Gastrocnemius medialis (tissue), 4 donors: ENCODE measurements around the gene ACAD10.

ENCODE experiments used
- POLR2A ChIP-seq, 2 donors: fragments of 450-650 bp; IDR thresholded peaks; one replicate each; pipeline ENCODE4 v1.6.1; 2017; ENCODE audit warnings: antibody characterized with exemption in 2 of 2, mild to moderate bottlenecking in 2 of 2, moderate library complexity in 2 of 2
- TF ChIP-seq, protein P1 (sequence below), 5 experiments: fragments of 450-650 bp in 3 of 5; fragments of 200-600 bp in 2 of 5; sonication (generic) in 2 of 5; IDR thresholded peaks in 4 of 5; conservative IDR thresholded peaks in 1 of 5; 1 replicate in 4 of 5; 2 replicates in 1 of 5; pipeline ENCODE4 v1.5.1; 2016 to 2019; ENCODE audit warnings: antibody characterized with exemption in 5 of 5, mild to moderate bottlenecking in 3 of 5, moderate library complexity in 3 of 5

DNA sequence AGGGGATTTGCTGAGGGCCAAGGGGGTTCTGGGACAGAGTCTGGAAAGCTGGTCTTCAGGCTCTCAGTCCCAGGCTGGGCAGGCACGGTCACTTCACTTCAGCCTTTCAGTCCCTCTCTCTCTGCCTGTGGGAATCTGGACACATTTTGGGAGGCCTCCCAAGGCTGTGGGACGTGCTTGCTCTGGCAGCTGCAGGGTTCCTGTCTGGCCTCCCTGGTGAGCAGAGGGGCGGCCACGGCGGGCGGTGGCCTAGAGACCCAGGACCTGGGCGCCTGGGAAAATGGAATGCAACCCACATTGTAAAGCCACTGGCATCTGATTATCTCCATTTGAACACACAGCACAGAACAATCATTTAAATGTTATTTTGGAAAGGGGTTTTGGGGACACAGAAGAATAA is 70.8 kb downstream of the ACAD10 start:
- TF ChIP-seq, protein P1, sequence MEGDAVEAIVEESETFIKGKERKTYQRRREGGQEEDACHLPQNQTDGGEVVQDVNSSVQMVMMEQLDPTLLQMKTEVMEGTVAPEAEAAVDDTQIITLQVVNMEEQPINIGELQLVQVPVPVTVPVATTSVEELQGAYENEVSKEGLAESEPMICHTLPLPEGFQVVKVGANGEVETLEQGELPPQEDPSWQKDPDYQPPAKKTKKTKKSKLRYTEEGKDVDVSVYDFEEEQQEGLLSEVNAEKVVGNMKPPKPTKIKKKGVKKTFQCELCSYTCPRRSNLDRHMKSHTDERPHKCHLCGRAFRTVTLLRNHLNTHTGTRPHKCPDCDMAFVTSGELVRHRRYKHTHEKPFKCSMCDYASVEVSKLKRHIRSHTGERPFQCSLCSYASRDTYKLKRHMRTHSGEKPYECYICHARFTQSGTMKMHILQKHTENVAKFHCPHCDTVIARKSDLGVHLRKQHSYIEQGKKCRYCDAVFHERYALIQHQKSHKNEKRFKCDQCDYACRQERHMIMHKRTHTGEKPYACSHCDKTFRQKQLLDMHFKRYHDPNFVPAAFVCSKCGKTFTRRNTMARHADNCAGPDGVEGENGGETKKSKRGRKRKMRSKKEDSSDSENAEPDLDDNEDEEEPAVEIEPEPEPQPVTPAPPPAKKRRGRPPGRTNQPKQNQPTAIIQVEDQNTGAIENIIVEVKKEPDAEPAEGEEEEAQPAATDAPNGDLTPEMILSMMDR (IDR thresholded peaks at IDR 0.05 in 4 of 5, conservative IDR thresholded peaks at IDR 0.05 in 1 of 5), result no peak
- no peak for TF ChIP-seq POLR2A (IDR thresholded peaks at IDR 0.05)
